Ovary (tissue), 9 donors: Measurements from ENCODE around the gene SH3RF3. TPM values are rescaled to one million over a fixed set of nuclear protein-coding genes. Genes with fewer than 3 reads are reported as not detected.

Experiments
- DNase-seq, 5 donors: peaks; one replicate each; pipeline ENCODE4 v3.0.0-alpha.2; 2019 to 2020
- H3K27ac ChIP-seq, 2 donors: fragments of 200-600 bp; one replicate each; pipeline versions ENCODE4 v1.5.1 to v1.8.0; 2019 to 2022
- H3K27me3 ChIP-seq: fragments of 200-600 bp; one replicate; pipeline ENCODE4 v1.8.0; 2022
- H3K36me3 ChIP-seq: fragments of 200-600 bp; sonication (generic); one replicate; pipeline ENCODE4 v1.5.1; 2019
- H3K4me1 ChIP-seq: one replicate; pipeline ENCODE4 v1.8.1; 2013; ENCODE audit warnings: mild to moderate bottlenecking, moderate library complexity; ENCODE audit not compliant: insufficient read depth
- H3K4me3 ChIP-seq: fragments of 200-600 bp; sonication (generic); one replicate; pipeline ENCODE4 v1.5.1; 2017
- H3K9me3 ChIP-seq, 2 donors: fragments of 200-600 bp in 1 of 2; sonication (generic) in 1 of 2; one replicate each; pipeline versions ENCODE4 v1.5.1 to v1.8.1; 2013 to 2019; ENCODE audit warnings: mild to moderate bottlenecking in 1 of 2, moderate library complexity in 1 of 2
- EP300 ChIP-seq: sonication (generic); formaldehyde crosslinking; IDR thresholded peaks from one replicate; pipeline ENCODE4 v1.6.1; 2017; ENCODE audit warnings: antibody characterized with exemption
- POLR2A ChIP-seq: fragments of 450-650 bp; IDR thresholded peaks from one replicate; pipeline ENCODE4 v1.6.1; 2017; ENCODE audit warnings: antibody characterized with exemption, mild to moderate bottlenecking, moderate library complexity
- WGBS, 3 donors: extraction: QIAGEN DNeasy Blood & Tissue Kit in 1 of 3; methylation state at CpG; one replicate each; pipeline versions ENCODE4 v1.1.5 to v1.1.7; 2013 to 2017; 5-methylcytosine and 5-hydroxymethylcytosine counted together
- intact Hi-C, 4 donors: fragments of 100-400 bp; cut with DNase I; formaldehyde crosslinking; loops; one replicate each; pipeline versions ENCODE4 v1.11.0 to v1.15.1; 2022 to 2023
- polyA plus RNA-seq, 2 donors: library from polyadenylated mRNA; stranded (reverse); fragments of 200-250 nt in 1 of 2; fragments of 350-450 nt in 1 of 2; fragmentation: Illumina TruSeq in 1 of 2; extraction: RNeasy Lipid Tissue Mini Kit (QIAGEN cat#74804) in 1 of 2; gene quantifications; one replicate each; pipeline ENCODE4 v1.2.3, GENCODE V29; 2013 to 2014
- total RNA-seq, 7 donors: library from RNA; depleted of rRNA in 2 of 7; stranded (reverse); fragments of >200 nt in 2 of 7; fragmentation: NEBNext Ultra II Directional in 3 of 7; extraction: Animal tissue kit (Norgen Biotek cat#: 25700) in 3 of 7; gene quantifications; one replicate each; pipeline versions ENCODE4 v1.1.0 to v1.2.4, GENCODE V29; 2016 to 2023
- TF ChIP-seq, protein P1 (sequence below), 3 donors: fragments of 450-650 bp in 2 of 3; fragments of 200-600 bp in 1 of 3; IDR thresholded peaks; one replicate each; pipeline versions ENCODE4 v1.5.1 to v1.8.0; 2016 to 2022; ENCODE audit warnings: antibody characterized with exemption in 3 of 3, mild to moderate bottlenecking in 1 of 3
- donor health status: DM: no; HTN: no; CAD: no; lungs with moderate emphysema.
- donor health status: DM: no; HTN: no; CAD: no.
- donor health status: Bipolar disorder and iron deficiency.
- donor health status: DM: yes; HTN: yes; CAD: no.
- donor health status: DM: no; HTN: no; CAD: no.
- donor health status: DM: yes; HTN: yes; CAD: no.

The SH3RF3 gene
- total and polyA plus RNA-seq, 9 donors = 2.7 to 10.1 (median 4.5) TPM

GRCh38 chr2:109268916-109269315 is 139.9 kb downstream of the SH3RF3 start:
- TF ChIP-seq, protein P1, sequence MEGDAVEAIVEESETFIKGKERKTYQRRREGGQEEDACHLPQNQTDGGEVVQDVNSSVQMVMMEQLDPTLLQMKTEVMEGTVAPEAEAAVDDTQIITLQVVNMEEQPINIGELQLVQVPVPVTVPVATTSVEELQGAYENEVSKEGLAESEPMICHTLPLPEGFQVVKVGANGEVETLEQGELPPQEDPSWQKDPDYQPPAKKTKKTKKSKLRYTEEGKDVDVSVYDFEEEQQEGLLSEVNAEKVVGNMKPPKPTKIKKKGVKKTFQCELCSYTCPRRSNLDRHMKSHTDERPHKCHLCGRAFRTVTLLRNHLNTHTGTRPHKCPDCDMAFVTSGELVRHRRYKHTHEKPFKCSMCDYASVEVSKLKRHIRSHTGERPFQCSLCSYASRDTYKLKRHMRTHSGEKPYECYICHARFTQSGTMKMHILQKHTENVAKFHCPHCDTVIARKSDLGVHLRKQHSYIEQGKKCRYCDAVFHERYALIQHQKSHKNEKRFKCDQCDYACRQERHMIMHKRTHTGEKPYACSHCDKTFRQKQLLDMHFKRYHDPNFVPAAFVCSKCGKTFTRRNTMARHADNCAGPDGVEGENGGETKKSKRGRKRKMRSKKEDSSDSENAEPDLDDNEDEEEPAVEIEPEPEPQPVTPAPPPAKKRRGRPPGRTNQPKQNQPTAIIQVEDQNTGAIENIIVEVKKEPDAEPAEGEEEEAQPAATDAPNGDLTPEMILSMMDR (IDR thresholded peaks at IDR 0.05) = no peak
- no peak for TF ChIP-seq EP300
- no peak for TF ChIP-seq POLR2A
- intact Hi-C loops = no loop called here
- WGBS, 3 donors = 84 to 99% (median 95%) methylated on average over 7 of the region's 7 CpGs
- Histone ChIP-seq H3K4me3 (no peak overlapping the region), H3K36me3 (no peaks in the 10 kb centered on the region), H3K9me3 (no peaks in the 10 kb centered on the region), H3K27ac (no peak overlapping the region), H3K27me3 (no peaks in the 10 kb centered on the region), H3K4me1 (peaks cover 10% of the 10 kb centered on the region)
- no peak for DNase-seq

DNA sequence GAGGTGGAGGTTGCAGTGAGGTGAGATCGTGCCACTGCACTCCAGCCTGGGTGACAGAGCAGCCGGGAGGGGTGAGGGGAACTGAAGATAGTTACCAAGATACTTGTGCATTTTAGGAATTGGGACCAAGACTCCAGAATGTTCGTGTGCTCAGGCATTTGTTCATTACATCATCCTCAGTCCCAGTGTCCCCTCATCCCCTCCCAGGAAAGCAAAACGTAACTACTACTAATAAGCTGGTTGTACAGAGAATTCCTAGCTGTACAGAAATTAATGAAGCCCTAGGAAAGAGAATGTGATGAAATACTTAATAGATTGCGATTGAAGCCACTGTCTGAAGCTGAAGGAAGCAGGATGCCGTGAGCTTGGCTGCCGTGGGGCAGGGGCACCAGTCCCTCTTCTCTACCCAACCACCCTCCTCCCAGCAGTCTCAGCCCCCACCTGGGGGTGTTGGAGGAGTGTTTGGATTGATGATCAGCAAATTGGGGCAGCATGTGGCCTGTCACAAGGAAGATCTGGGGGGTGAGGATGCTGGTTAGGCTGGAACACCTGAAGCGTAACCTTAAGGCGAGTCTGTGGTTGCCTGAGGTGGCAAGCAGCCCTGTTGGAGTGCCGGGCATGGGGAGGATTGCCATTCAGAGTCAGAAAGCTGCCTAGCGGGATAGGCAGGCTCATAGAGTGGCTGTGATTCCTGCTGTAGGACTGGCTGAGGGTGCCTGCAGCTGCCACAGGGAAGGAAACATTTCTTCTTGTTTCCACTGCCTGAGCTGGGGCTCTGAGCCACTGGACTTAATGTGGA is 140.9 kb downstream of the SH3RF3 start:
- Histone ChIP-seq H3K4me3 (no peak overlapping the region), H3K9me3 (no peaks in the 10 kb centered on the region), H3K4me1 (peaks cover 8% of the 10 kb centered on the region), H3K27me3 (no peaks in the 10 kb centered on the region), H3K36me3 (no peaks in the 10 kb centered on the region), H3K27ac (no peak overlapping the region)
- TF ChIP-seq EP300 (no peak), POLR2A (no peak)
- TF ChIP-seq, protein P1 (IDR thresholded peaks at IDR 0.05) = no peak
- WGBS, 3 donors = 91 to 93% (median 92%) methylated on average over 11 of the region's 11 CpGs
- DNase-seq = no peak
- intact Hi-C loops = loop anchor here in 1 of 4 donors (5.0 kb wide), 1 partner anchor 52 kb away; no protein-coding TSS in a partner anchor

DNA sequence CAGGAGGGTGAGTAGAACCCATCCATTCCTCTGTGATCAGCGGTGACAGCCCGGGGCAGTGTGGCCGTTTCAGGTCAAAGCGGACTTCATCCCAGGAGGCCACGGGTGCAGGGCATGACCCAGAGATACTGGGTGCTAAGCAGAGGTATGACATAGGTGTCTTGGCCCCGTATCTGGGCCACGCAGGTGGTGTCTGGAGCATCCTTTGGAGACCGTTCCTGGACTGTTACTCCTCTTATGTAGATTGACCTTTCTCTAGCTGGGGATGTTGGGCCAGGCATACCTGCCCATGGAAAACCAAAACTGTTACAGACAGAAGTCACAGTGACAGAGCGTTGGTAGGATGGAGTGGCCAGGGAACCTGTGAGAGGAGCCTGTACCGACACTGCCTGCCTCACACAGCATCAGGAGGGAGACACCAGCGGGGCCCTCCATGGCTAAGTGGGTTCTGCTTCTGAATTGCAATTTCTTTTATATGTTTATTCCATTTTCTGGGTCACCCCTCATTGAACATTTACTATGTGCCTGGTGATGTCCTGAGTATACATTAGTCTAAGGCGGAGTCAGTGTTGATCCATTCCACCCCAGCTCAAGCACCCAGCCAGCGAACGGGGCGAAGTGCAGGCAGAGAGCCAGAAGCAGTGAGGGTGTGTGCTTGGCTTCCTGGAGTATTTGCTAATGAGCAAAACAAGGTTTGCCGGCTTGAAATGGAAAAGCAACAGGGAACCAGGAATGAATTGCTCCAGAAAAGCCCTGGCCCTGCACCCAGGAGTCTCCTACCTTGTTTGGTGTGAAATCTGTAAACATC is 141.7 kb downstream of the SH3RF3 start:
- DNase-seq = peak in 2 of 5 donors; percentile 38 to 57
- TF ChIP-seq POLR2A = no peak
- TF ChIP-seq, protein P1 (IDR thresholded peaks at IDR 0.05) = no peak
- no peak for TF ChIP-seq EP300
- no peak overlapping the region for H3K4me3 ChIP-seq
- H3K4me1 ChIP-seq = peaks cover 6% of the 10 kb centered on the region
- H3K9me3 ChIP-seq = no peaks in the 10 kb centered on the region
- intact Hi-C loops = loop anchor here in 1 of 4 donors (5.0 kb wide), 1 partner anchor 52 kb away; no protein-coding TSS in a partner anchor
- no peaks in the 10 kb centered on the region for H3K27me3 ChIP-seq
- H3K36me3 ChIP-seq = no peaks in the 10 kb centered on the region
- WGBS, 3 donors = 71 to 75% (median 72%) methylated on average over 16 of the region's 16 CpGs
- H3K27ac ChIP-seq = no peak overlapping the region

DNA sequence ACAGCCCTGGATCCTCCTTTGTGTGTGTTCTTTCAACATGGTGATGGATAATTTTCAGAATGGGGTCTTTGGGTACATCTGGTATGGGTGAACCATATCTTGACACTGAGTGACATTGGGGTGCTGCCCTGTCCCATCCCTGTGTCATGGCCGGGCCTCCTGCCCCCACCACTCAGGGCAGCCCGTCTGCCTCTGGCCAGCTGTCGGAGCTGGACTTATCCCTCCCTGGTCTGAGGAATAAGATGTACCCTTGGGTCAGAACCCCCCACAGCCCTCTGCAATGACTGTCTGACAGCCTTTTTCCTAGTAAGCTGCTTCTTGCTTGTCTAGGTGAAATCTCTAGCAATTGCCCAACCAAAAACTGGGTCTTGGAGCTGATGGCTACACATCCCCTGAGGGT is 142.9 kb downstream of the SH3RF3 start:
- Histone ChIP-seq H3K36me3 (no peaks in the 10 kb centered on the region), H3K4me3 (no peak overlapping the region), H3K27ac (no peak overlapping the region), H3K9me3 (no peaks in the 10 kb centered on the region), H3K4me1 (peaks cover 3% of the 10 kb centered on the region), H3K27me3 (no peaks in the 10 kb centered on the region)
- WGBS, 3 donors = 96 to 99% (median 97%) methylated on average over 3 of the region's 3 CpGs
- intact Hi-C loops = loop anchor here in 1 of 4 donors (5.0 kb wide), 1 partner anchor 50 kb away; no protein-coding TSS in a partner anchor
- DNase-seq = no peak
- TF ChIP-seq POLR2A (no peak), EP300 (no peak)
- TF ChIP-seq, protein P1 (IDR thresholded peaks at IDR 0.05) = no peak
